ENCODE measurements around the gene HECW1.
"Not testable (repeated sequence)": the region's sequence is repeated elsewhere in the genome, so short reads cannot be mapped to it uniquely, and the experiment has no call there.

HECW1 gene

DNA sequence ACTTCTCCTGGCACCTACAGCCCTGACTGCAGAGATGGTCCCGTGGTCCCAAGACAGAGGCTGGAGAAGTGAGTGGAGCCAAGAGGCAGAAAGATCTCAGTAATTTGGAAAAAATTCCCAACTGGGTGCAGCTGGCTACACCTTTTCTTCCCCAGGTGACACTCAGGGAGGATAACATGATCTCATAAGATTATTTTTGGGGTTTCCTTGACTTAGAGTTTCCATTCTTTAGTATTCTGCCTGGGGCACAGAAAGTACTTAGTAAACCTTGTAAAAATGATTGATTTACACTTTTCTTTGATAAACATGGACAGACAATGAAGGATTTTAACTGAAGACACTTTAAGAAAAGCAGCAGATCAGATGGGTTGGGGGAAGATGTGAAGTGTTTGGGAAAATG lies 38.6 kb downstream of the HECW1 start:
- DNase-seq: no peak

DNA sequence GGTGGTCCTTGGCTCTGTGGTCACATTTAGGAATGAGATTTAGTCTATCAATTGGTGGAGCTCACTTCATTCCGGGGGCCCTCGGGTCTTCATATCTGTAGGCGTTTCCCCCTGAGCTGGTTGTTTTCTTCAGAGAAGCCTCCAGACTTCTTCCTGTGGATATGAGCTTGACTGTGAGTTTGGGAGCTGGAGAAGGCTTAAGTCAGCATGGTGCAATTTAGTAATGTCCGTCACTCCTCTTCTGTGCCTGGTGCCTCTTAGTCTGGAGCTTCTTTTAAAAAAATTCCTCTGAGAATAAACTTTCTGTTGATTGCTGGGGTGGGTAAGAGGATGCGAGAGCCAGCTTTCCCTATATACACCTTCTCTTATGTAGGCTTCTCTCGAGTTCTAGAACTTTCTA lies 40.2 kb downstream of the HECW1 start:
- DNase-seq: no peak

DNA sequence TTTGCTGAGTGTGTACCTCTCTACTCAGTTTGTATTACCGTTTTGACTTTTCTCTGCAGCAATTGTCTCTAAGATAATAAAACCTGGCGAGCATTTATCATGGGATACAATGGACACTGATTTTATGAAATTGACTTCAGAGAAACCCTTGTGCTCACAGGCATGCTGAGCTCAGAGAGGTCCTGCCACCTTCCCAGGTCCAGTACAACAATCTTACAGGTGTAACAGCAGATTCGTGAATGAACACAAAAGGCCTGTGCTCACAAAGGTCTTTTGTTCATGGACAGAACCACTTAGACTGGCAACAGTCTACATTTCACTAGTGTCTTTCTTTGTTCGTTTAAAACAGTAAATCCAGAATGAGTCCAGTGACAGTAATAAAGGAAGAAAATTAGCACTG lies 43.2 kb downstream of the HECW1 start:
- DNase-seq: no peak

DNA sequence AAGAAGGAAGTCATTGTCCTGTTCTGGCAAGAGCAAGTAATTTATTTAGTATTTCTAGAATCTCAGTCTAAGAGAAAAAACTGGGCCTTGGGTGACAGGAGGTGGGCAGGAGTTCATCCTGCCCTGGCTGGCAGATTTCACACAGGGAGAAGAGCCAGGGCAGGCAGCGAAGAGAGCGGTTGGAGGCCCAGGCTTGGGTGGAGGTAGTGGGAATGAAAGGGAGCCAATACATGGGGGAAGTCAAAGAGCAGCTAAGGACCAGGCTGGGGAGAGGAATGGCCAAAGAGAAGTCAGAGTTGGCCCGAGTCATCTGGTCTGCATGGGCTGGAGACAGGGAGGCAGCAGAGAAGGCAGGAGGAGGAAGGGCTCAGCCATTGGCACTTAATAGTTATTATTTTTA lies 51.4 kb downstream of the HECW1 start:
- DNase-seq: no peak

DNA sequence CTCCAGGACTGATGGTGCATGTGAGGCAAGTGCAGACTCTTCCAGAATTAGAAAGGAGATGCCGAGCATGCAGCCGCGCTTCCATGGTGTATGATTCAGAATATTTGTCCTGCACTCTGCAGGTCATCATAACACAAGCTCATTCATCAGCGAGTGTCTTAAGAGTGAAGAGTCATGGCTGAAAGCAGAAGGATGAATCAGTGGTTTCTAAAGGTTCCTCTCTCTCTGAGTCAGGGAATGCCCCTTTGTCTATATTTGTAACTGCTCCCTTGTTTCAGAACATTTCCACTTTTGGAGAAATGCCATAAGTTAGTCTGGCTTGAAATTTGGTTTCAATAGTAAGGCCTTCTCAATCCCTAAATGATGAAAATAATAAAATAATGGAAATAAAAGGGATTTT lies 52.3 kb downstream of the HECW1 start:
- no peak for DNase-seq

DNA sequence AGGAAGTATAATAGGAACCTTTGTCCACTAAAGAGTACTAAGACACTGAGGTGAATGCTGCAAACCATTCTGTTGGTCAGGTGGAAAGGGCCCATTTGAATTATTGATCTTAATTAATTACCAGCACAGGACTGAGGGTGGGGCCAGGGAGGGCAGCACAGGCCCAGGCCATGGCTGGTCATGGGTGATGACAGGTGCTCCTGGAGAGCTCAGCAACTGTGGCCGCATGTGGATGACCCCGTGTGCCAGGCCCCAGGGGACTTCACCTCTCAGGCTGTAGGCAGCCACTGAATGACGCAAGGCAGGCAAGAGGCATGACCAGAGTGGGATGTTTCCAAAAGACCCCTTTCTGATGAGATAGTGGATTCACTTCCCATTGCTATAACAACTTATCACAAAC lies 54.2 kb downstream of the HECW1 start:
- DNase-seq: no peak

DNA sequence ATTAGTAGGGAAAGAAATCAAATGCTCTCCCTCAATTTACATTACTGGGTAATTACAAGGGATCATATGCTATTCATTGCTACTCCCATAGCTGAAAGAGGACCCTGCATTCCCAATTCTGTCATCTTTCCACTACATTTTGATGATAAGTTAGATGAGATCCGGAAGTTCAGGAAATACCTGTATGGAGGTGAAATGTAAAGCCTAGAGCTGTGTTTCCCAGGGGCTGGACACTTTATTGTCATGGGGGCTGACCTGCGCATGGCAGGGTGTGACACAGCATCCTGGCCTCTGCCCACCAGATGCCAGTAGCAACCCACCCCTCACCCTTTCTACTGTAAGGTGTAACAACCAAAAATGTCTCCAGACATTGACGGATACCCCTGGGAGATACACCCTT lies 56.6 kb downstream of the HECW1 start:
- no peak for DNase-seq

DNA sequence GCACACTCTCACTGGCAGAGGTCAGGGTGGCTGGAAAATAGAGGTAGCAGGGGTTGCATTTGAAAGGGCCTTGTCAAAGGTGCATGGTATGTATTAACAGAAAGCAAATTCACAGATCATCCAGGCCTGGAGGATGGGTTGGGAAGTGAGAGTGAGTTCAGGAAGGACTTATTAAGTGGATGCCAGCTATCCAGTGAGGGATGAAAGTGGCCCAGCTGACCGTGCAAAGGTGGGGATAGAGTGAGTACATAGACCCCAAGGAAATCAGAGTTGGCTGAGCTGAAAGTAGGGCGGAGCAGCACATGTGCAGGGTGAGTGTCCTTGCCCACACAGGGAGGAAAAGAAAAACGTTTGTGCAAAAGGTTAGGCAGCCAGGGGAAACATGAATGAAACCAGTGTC lies 58.1 kb downstream of the HECW1 start:
- DNase-seq: no peak

DNA sequence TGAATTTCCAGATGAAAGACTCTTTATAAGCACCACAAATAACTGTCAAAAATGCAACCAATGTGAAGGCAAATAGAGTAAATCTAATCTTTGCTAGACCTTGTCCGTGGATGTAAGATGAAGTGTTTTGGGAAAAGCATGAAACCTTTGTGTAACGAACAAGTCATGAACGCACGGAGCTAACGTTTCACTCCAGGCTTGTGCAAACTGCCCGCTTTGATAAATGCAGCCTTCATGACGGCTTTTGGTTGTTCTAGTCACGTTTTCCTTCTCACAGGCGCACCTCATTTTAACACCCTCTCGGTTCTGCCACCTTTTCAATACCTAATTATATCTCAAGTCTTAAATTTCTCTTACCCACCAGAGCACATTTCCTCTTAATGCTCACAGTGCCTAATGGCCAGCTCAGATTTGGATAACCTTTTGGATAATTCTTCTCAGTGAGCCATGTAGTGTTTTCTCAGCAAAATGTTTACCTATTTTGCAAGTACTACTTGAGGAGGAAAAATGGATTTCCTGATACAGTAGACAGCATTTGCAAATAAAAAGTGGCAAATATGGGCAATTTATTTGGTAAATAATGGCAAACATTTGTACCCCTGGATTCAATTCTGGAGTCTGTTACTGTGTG lies 63.2 kb downstream of the HECW1 start:
- no peak for DNase-seq

DNA sequence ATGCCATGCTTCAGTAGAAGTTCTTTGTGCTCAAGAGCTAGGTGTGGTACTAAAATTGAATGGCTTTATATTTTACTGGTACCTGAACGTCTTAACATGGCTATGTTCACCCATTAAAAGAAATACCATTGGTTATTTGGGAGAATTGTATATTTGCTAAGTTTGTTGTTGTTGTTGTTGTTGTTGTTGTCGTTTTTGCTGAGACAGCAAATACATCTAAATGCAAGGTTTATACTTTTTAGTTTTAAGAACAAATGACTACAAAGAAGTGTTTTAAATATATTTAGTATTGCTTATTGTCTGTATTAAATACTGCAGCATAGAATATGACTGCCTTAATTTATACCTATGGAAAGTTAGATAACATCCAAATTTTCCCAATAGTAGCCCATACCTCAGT lies 66.9 kb downstream of the HECW1 start:
- DNase-seq: no peak

DNA sequence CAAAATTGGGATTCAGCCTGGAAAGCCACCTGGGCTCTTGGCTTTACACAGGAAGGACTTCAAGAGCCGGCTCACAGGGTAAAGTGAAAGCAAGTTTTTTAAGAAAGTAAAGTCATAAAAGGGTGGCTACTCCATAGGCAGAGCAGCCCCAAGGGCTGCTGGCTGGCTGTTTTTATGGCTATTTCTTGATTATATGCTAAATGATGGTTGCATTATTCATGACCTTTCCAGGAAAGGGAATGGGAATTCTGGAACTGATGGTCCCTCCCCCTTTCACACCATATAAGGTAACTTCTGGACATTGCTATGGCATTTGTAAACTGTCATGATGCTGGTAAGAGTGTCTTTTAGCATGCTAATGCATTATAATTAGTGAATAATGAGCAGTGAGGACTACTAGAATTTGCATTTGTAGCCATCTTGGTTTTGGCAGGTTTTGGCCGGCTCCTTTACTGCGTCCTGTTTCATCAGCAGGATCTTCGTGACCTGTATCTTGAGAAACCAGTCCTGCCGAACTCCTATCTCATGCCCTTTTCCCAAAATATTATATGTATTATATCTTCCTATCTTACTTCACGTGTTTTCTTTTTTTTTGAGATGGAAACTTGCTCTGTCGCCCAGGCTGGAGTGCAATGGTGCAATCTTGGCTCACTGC lies 80.5 kb downstream of the HECW1 start:
- no peak for DNase-seq

DNA sequence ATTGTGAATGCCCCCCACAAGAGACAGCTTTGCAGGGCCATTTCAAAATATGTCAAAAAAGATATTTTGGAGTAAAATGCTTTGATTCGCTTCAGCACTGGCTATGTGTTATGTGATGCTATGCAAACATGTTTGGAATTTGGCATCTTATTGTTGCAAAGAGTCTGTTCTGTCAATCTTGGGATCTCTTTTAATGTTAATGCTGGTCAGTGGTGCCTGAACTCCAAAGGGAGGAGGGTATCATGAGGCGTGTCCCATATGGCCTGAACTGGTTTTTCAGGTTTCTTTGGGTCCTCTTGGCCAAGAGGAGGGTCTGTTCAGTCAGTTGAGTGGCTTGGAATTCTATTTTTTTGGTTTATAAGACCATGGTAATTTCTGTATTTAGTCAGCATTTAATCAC lies 81.4 kb downstream of the HECW1 start:
- DNase-seq: no peak

DNA sequence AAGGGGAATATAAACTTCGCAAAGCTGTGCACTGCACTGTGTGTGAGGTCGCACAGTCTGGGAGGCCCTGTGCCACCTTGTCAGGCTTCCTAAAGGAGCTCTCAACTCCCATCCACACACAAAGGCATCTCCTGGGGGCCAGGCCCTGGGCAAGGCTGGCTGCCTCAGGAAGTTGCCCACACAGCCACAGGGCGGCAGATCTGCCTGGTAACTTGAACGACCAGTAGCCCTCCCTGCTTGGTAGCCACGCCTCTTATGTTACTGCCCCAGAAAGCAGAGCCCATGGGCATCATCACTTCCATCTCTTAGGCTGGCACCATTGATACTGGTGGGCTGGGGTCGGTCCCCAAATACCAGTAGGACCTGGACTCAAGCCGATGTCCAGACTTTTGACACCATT lies 82.8 kb downstream of the HECW1 start:
- DNase-seq: no peak

DNA sequence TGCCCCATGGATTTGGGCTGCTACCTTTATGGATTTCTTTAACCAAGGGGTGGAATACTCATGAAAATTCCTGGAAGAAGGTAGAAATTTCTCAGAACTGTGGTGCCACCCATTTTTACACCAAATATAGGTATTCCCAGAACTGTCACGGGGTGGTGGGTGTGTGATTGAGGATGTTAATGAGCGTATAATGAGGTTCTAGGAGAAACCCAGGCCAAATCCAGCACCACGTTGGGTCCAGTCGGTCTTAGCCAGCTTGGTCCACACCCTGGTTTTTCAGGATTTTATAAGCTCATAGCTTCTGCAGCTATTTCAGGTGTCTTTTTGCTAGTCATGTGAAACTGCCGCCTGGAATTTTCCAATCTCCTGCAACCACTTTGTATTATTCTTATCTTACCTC lies 83.3 kb downstream of the HECW1 start:
- DNase-seq: no peak

DNA sequence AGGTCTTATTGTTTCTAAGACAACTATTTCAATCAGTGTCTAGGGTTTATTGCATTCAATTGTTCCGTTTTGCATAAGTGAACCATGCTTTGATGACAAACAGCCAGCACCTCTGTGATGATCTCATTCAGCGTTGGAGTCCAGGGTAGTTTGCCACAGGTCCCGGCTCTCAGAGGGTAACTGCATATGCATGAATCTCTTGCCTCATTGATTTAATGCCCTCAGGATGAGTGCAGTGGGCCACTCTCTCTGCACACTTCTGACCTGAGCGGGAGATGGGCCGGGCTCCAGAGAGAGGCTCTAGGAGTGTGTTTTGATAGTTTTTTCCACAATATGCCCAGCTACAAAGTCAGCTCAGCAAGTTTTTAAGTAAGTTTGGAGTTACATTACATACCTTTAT lies 83.9 kb downstream of the HECW1 start:
- DNase-seq: no peak

DNA sequence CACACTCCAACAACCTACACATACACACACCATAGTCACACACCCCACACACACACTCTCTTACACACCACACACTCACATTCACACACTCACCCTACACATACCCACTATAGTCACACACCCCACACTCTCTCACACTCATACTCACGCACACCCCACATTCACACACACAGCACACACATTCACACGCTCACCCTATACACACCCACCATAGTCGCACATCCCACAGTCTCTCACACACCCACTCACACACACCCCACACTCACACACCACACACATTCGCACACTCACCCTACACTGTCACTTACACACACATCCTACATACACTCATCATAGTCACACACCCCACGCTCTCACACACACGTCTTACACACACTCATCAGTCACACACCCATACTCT lies 85.6 kb downstream of the HECW1 start:
- DNase-seq: no peak

DNA sequence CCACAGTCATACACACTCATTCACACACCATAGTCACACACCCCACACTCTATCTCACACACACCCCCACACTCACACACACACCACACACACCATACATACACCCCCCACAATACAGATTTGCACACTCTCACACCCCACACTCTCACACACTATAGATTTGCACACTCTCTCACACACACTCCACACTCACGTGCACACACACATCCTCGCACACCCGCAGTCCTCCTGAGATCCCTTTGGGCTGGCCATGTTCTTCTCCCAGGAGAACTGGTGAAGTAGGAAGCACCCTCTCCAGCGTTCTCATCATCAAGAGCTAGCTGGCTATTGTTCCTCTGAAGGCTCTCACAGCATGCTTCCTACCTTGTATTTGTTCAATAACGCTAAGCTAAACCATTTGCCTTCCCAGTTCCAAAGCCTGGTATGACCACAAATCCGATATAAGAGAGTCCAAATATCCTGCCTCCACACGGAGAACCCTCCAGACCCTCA lies 86.2 kb downstream of the HECW1 start:
- no peak for DNase-seq

DNA sequence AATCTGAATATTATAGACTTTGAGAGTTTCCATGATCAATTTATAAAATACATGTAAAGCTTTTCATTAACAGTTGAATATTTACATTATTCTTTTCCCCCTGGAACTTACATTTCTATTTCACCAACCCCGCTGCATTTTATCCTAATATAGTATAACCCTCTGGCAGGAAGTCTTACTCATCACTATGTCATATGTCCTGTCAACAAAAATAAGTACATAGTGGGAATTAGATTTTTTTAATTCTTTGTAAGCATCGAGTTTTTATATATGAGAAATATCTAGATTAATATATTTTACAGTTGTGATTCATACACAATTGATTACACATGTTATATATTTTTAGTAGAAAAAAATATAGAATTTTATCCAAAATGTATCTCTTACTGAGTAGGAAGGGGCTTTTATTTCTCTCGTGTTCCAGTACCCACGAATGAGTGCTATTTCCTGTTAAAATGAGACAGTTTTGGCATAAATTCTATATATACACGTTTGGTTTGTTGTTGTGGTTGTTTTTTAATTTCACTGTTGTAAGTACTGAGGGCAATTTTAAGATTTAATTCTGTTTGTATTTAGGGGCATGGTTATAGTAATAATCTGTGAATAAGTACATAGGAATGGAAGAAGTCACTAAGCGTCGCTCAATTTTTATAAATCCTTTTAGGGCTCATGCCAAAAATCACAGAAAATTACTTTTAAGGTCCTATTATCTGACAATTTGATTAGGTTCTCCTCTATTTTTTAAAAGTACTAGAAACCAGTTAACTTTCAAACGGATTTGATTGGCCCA lies 87.1 kb downstream of the HECW1 start:
- DNase-seq: no peak

DNA sequence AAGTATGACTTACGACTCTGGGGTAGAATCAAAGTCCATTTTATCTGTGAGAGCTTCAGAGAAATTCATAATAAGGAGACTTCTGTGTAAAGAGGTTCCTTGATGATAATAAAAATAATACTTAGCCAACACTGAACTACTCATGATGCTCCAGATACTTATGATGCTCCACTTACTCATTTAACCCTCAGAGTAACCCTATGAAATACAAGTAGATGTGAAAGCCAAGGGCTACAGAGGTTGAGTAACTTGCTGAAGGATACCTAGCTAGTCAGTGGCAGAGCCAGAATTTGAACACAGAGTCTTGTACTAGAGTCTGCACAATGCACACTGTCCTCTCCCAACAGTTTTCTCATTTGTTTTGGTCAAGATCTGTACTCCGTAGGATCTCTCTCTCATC lies 89.5 kb downstream of the HECW1 start:
- no peak for DNase-seq

DNA sequence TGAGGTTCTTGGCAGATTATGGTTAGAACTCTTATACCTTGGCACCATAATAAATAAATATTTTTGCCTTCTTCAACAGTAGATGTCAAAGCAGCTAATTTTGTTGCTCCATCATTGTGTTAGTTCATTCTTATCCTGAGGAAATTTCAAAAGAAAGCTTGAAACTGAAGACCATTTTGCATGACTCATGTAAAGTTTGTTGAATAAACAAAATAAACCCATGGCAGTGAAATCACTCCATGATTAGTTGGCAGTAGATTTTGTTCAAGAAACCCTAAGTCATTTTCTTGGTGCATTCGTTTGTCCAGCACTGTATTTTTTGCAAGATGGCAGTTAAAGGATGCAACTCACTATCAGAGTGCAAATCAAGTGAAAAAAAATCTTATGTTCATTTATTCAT lies 91.6 kb downstream of the HECW1 start:
- no peak for DNase-seq

DNA sequence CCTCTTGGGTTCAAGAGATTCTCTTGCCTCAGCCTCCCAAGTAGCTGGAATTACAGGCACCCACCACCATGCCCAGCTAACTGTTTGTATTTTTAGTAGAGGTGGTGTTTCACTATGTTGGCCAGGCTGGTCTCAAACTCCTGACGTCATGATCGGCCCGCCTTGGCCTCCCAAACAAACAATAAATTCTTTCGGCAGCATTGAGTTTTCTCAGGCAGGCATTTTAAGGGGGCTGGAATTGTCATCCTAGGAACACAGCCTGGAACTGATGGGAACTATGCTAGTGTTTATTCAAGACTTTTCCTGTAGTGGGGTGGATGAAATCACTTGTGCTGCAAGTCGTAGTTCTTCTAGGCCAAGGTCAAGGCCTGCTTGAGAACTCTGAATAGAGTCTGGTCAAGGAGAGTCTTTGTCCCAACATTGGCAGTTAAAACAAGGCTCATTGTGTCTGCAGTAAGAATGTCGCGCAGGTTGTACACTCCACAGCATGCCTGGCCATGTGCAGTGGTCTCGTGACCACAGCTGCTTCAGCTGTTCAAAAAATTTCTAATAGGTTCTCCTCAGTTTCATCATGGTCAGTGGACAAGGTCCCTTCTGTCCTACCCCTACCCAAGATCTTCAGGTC lies 92.8 kb downstream of the HECW1 start:
- no peak for DNase-seq

DNA sequence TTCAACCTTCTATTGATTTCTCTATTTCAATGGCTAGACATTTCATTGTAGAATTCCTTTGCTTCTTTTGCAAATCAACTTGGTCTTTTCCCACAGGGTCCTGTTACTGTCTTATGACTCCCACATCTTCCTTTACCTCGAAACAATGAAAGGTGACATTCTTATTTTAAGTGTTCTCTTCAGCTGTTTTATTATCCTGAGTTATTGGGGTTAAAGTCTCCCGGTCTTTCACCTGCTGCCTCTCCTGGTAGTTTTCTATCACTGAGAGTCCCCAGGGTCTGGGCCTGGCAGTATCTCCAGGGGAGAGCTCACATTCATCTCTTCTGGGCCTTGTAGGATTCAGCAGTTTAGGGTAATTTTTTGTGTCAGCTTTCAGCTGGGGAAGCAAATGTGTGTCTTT lies 95.8 kb downstream of the HECW1 start:
- no peak for DNase-seq

DNA sequence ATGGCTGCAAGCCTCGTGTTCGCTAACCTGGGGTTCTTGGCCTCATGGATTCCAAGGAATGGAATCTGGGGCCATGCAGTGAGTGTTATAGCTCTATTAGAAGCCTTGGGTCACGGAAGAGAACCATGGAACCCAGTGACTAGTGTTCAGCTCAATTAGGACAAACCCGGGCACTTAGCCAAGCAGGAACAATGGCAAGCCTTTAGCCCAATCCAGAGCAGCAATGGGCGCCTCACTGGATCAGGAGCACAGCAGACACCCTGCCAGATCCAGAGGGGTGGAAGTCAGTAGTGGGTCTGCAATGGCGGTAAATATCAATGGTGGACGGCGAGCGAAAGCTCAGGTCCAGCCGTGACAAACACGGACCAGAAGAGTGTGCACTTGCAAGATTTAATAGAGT lies 98.1 kb downstream of the HECW1 start:
- not testable (repeated sequence) for DNase-seq

DNA sequence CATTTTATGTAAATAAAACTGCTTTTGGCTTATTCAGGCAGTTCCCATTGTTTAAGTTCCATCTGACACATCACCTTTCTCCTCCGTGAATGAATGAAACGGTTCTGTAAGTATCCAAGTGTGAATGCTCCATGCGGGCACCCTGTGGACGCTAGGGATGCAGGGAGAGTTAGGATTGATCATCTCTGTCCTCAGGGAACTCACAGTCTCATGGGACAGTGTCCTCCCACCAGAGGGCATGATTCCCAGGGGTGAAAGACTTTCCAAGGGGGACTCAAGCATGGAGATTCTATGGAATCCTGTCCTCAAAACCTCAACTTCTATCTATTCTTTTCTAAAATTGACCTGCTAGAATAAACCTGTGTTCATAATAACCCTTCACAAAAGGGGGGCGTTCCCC lies 98.8 kb downstream of the HECW1 start:
- no peak for DNase-seq

Data from hematopoietic multipotent progenitor cell treated with erythropoietin and hydrocortisone succinate and interleukin-3 and kit ligand, for 6 days (in vitro differentiated cells).